HepG2 (cell line): ENCODE results near the gene WIZ. TPM values are rescaled to one million over a fixed set of nuclear protein-coding genes. Genes with fewer than 3 reads are reported as not detected.

Experiments
- FOXM1 ChIP-seq: sonication (generic); formaldehyde crosslinking; IDR thresholded peaks from 2 replicates; pipeline ENCODE4 v1.5.0; 2020; ENCODE audit warnings: missing genetic modification reagents
- KLF16 ChIP-seq, 2 experiments: sonication (generic) in 1 of 2; formaldehyde crosslinking in 1 of 2; IDR thresholded peaks; 2 replicates each; pipeline versions ENCODE4 v1.6.1 to v1.8.0; 2016 to 2023; ENCODE audit warnings: missing genetic modification reagents in 2 of 2, missing compliant biosample characterization in 1 of 2
- MBD4 ChIP-seq: IDR thresholded peaks from 2 replicates; pipeline ENCODE4 v1.6.1; 2012; ENCODE audit warnings: low read length, inconsistent platforms, borderline replicate concordance
- NFE2L1 ChIP-seq: sonication (generic); formaldehyde crosslinking; IDR thresholded peaks from 2 replicates; pipeline ENCODE4 v1.4.0; 2020; ENCODE audit warnings: missing genetic modification reagents, mild to moderate bottlenecking, borderline replicate concordance
- POLR2A ChIP-seq, 2 experiments: IDR thresholded peaks; 2 replicates each; pipeline ENCODE4 v1.6.1; 2011; ENCODE audit warnings: low read depth in 2 of 2, low read length in 2 of 2, mild to moderate bottlenecking in 1 of 2, moderate library complexity in 1 of 2; ENCODE audit not compliant: insufficient read depth in 1 of 2
- RFXAP ChIP-seq: sonication (generic); formaldehyde crosslinking; IDR thresholded peaks from 2 replicates; pipeline ENCODE4 v1.4.0; 2020; ENCODE audit warnings: missing genetic modification reagents, borderline replicate concordance
- SAP130 ChIP-seq: IDR thresholded peaks from 2 replicates; pipeline ENCODE4 v1.6.1; 2016; ENCODE audit warnings: low read depth
- SMC3 ChIP-seq: IDR thresholded peaks from 2 replicates; pipeline ENCODE4 v1.6.1; 2011; ENCODE audit warnings: low read length, improper control_type of control experiment
- SOX5 ChIP-seq: IDR thresholded peaks from 2 replicates; pipeline ENCODE4 v1.6.1; 2016; ENCODE audit warnings: borderline replicate concordance
- SUZ12 ChIP-seq: fragments of 150-350 bp; IDR thresholded peaks from 2 replicates; pipeline ENCODE4 v1.6.1; 2014; ENCODE audit warnings: low read depth, low read length
- ZNF598 ChIP-seq: sonication (generic); formaldehyde crosslinking; IDR thresholded peaks from 2 replicates; pipeline ENCODE4 v1.5.1; 2020; ENCODE audit warnings: mild to moderate bottlenecking, missing genetic modification reagents, borderline replicate concordance
- polyA plus RNA-seq, 8 experiments: library from polyadenylated mRNA; depleted of rRNA in 3 of 8; stranded (reverse) in 7 of 8; unstranded in 1 of 8; fragments of >200 nt; fragmentation: Illumina TruSeq in 4 of 8; extraction: Trizol in 4 of 8; gene quantifications; 2 replicates each; pipeline versions ENCODE4 v1.2.1 to v1.2.3, GENCODE V29; 2011 to 2016; ENCODE audit warnings: low read depth in 4 of 8, missing spikeins in 1 of 8, mixed read lengths in 1 of 8; ENCODE audit not compliant: insufficient read depth in 1 of 8
- total RNA-seq, 5 experiments: library from RNA; depleted of rRNA; stranded (reverse); fragments of >200 nt; fragmentation: Illumina TruSeq; extraction: Trizol; gene quantifications; 2 replicates each; pipeline ENCODE4 v1.2.3, GENCODE V29; 2016; ENCODE audit warnings: low read depth in 1 of 5
- TF ChIP-seq, protein P1 (sequence below): sonication (generic); formaldehyde crosslinking; IDR thresholded peaks from 2 replicates; pipeline ENCODE4 v1.5.0; 2020; ENCODE audit warnings: missing genetic modification reagents, mild to moderate bottlenecking, borderline replicate concordance
- TF ChIP-seq, protein P2 (sequence below): sonication (generic); formaldehyde crosslinking; IDR thresholded peaks from 2 replicates; pipeline ENCODE4 v1.4.0; 2020; ENCODE audit warnings: mild to moderate bottlenecking, missing genetic modification reagents
- TF ChIP-seq, protein P3 (sequence below), 2 experiments: sonication (generic) in 1 of 2; formaldehyde crosslinking in 1 of 2; IDR thresholded peaks; 2 replicates each; pipeline versions ENCODE4 v1.4.0 to v1.6.1; 2018 to 2020; ENCODE audit warnings: missing genetic modification reagents in 2 of 2, borderline replicate concordance in 1 of 2, low read depth in 1 of 2, mild to moderate bottlenecking in 1 of 2, missing biosample characterization in 1 of 2
- TF ChIP-seq, protein P4 (sequence below): sonication (generic); formaldehyde crosslinking; IDR thresholded peaks from 2 replicates; pipeline ENCODE4 v1.5.0; 2020; ENCODE audit warnings: missing genetic modification reagents
- TF ChIP-seq, protein P5 (sequence below): sonication (generic); formaldehyde crosslinking; IDR thresholded peaks from 2 replicates; pipeline ENCODE4 v1.5.0; 2020; ENCODE audit warnings: mild to moderate bottlenecking, missing genetic modification reagents
- TF ChIP-seq, protein P6 (sequence below): sonication (generic); formaldehyde crosslinking; IDR thresholded peaks from 2 replicates; pipeline ENCODE4 v1.5.1; 2020; ENCODE audit warnings: missing genetic modification reagents, mild to moderate bottlenecking, borderline replicate concordance
- TF ChIP-seq, protein P7 (sequence below): sonication (generic); formaldehyde crosslinking; IDR thresholded peaks from 2 replicates; pipeline ENCODE4 v1.5.1; 2020; ENCODE audit warnings: missing genetic modification reagents, mild to moderate bottlenecking, borderline replicate concordance

WIZ gene
- total and polyA plus RNA-seq, 2 of the 13 experiments (the other 11 are each of a cell fraction or from before 2014, with no cell fraction given) = 4.7 to 4.8 TPM

DNA sequence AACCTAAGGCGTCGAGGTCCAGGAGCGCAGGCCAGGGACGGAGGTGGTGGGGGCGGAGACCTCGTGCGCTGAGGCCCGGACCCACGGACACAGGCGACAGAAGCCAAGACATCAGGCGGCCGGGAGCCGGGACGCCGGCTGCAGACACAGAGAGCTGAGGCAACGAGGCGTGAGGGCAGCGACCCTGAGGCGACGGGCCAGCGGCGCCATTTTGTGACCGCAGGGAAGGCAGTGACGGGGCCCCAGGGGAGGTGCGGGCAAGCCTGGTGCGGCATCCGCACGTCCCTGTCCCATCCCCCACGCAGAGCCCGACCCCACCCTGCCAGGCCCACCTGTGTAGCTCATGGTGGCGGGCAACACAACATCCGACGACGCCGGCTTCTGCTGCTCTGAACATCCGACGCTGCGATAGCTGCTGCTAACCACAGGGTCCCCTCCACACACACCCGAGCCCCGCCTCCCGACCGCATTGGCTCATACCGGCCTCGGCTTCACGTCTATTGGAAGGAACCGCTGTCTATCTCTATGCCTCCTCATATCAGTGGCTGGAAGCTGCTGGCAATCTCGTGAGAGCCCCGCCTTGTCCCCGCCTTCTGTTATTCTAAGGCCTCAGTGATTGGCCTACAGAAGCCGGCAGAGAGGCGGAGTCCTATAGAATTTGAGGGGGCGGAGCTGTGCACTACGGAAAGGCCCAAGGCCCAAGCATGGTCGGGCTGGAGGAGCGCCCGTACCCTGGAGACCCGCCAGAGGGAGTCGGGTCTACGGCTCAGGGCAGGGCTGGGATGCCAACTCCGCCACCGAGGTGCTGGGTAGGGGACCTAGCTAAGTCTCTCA lies 31.0 kb downstream of the WIZ start, which contains the start of gene AKAP8L (continued):
- TF ChIP-seq, protein P1, sequence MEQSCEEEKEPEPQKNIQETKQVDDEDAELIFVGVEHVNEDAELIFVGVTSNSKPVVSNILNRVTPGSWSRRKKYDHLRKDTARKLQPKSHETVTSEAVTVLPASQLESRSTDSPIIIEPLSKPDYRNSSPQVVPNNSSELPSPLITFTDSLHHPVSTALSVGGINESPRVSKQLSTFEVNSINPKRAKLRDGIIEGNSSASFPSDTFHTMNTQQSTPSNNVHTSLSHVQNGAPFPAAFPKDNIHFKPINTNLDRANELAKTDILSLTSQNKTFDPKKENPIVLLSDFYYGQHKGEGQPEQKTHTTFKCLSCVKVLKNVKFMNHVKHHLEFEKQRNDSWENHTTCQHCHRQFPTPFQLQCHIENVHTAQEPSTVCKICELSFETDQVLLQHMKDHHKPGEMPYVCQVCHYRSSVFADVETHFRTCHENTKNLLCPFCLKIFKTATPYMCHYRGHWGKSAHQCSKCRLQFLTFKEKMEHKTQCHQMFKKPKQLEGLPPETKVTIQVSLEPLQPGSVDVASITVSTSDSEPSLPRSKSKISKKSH (CRISPR knock-in tag) = peak; percentile 18; the same call in 1 of the 2 replicates
- TF ChIP-seq RFXAP (CRISPR knock-in tag) (no peak), SMC3 (peak; percentile 62; the same call in 1 of the 2 replicates), ZNF598 (no peak), KLF16 (CRISPR knock-in tag; IDR thresholded peaks at IDR 0.05) (peak in 1 of 2 experiments; percentile 8; a peak in 1 of 4 replicates), FOXM1 (CRISPR knock-in tag) (0 out of 2 replicates have a peak, but pooled peaks have one; percentile 61), MBD4 (no peak), POLR2A (IDR thresholded peaks at IDR 0.05; ENCODE audit: insufficient read depth in 1 of 2, low read depth in 2 of 2, low read length in 2 of 2) (peak; percentile 97 to 98), NFE2L1 (CRISPR knock-in tag) (peak; percentile 20; the same call in 1 of the 2 replicates), SUZ12 (no peak), SAP130 (CRISPR knock-in tag) (peak; percentile 84), SOX5 (CRISPR knock-in tag) (no peak)
- TF ChIP-seq, protein P2, sequence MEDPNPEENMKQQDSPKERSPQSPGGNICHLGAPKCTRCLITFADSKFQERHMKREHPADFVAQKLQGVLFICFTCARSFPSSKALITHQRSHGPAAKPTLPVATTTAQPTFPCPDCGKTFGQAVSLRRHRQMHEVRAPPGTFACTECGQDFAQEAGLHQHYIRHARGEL (CRISPR knock-in tag) = no peak
- TF ChIP-seq, protein P3, sequence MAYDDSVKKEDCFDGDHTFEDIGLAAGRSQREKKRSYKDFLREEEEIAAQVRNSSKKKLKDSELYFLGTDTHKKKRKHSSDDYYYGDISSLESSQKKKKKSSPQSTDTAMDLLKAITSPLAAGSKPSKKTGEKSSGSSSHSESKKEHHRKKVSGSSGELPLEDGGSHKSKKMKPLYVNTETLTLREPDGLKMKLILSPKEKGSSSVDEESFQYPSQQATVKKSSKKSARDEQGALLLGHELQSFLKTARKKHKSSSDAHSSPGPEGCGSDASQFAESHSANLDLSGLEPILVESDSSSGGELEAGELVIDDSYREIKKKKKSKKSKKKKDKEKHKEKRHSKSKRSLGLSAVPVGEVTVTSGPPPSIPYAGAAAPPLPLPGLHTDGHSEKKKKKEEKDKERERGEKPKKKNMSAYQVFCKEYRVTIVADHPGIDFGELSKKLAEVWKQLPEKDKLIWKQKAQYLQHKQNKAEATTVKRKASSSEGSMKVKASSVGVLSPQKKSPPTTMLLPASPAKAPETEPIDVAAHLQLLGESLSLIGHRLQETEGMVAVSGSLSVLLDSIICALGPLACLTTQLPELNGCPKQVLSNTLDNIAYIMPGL (CRISPR knock-in tag; IDR thresholded peaks at IDR 0.05; ENCODE audit: borderline replicate concordance in 1 of 2, low read depth in 1 of 2) = peak in 1 of 2 experiments; percentile 87; a peak in 2 of 4 replicates
- TF ChIP-seq, protein P4, sequence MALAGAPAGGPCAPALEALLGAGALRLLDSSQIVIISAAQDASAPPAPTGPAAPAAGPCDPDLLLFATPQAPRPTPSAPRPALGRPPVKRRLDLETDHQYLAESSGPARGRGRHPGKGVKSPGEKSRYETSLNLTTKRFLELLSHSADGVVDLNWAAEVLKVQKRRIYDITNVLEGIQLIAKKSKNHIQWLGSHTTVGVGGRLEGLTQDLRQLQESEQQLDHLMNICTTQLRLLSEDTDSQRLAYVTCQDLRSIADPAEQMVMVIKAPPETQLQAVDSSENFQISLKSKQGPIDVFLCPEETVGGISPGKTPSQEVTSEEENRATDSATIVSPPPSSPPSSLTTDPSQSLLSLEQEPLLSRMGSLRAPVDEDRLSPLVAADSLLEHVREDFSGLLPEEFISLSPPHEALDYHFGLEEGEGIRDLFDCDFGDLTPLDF (CRISPR knock-in tag) = peak; percentile 38; the same call in 1 of the 2 replicates
- TF ChIP-seq, protein P5, sequence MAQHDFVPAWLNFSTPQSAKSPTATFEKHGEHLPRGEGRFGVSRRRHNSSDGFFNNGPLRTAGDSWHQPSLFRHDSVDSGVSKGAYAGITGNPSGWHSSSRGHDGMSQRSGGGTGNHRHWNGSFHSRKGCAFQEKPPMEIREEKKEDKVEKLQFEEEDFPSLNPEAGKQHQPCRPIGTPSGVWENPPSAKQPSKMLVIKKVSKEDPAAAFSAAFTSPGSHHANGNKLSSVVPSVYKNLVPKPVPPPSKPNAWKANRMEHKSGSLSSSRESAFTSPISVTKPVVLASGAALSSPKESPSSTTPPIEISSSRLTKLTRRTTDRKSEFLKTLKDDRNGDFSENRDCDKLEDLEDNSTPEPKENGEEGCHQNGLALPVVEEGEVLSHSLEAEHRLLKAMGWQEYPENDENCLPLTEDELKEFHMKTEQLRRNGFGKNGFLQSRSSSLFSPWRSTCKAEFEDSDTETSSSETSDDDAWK (CRISPR knock-in tag) = no peak
- TF ChIP-seq, protein P6, sequence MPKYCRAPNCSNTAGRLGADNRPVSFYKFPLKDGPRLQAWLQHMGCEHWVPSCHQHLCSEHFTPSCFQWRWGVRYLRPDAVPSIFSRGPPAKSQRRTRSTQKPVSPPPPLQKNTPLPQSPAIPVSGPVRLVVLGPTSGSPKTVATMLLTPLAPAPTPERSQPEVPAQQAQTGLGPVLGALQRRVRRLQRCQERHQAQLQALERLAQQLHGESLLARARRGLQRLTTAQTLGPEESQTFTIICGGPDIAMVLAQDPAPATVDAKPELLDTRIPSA = 0 out of 2 replicates have a peak, but pooled peaks have one; percentile 78
- TF ChIP-seq, protein P7, sequence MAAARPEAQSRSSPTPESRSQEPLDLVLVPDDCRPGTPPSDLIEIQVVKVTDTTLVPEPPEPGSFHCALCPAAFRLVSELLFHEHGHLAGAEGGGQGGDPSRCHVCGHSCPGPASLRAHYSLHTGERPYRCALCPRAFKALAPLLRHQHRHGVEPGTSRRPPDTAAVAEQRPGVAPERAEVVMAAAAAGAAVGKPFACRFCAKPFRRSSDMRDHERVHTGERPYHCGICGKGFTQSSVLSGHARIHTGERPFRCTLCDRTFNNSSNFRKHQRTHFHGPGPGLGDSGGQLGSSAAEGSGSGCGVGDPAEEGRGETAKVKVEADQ (CRISPR knock-in tag) = peak; percentile 37; the same call in 1 of the 2 replicates
